GM12891 (cell line): ENCODE data around the gene TPRG1L.

Experiments
- DNase-seq: peaks from one replicate; pipeline ENCODE4 v3.0.0; 2011; ENCODE audit warnings: low spot score; ENCODE audit not compliant: insufficient read length
- FAIRE-seq: peaks from 2 replicates; lab custom pipeline; 2011; peaks lifted over from hg19 to GRCh38; lab: Jason Lieb, UNC
- PAX5 ChIP-seq: IDR thresholded peaks from 2 replicates; pipeline ENCODE4 v1.6.1; 2011; ENCODE audit warnings: low read length, moderate library complexity, mild to moderate bottlenecking; ENCODE audit not compliant: insufficient read depth, severe bottlenecking
- POLR2A ChIP-seq: IDR thresholded peaks from 2 replicates; pipeline ENCODE4 v1.6.1; 2011; ENCODE audit warnings: low read depth, low read length, control low read depth
- POLR2AphosphoS5 ChIP-seq: IDR thresholded peaks from 2 replicates; pipeline ENCODE4 v1.6.1; 2011; ENCODE audit warnings: low read depth, low read length, control low read depth
- POU2F2 ChIP-seq: IDR thresholded peaks from 2 replicates; pipeline ENCODE4 v1.6.1; 2011; ENCODE audit warnings: low read depth, mild to moderate bottlenecking, control low read depth, low read length, moderate library complexity
- SPI1 ChIP-seq: IDR thresholded peaks from 2 replicates; pipeline ENCODE4 v1.6.1; 2011; ENCODE audit warnings: low read depth, low read length, control low read depth
- TAF1 ChIP-seq: IDR thresholded peaks from 2 replicates; pipeline ENCODE4 v1.6.1; 2011; ENCODE audit warnings: low read depth, low read length, control low read depth

TPRG1L gene

GRCh38 chr1:3634059-3634800, 9.4 kb downstream of the TPRG1L start:
- DNase-seq (no peak), FAIRE-seq (no peak)
- TF ChIP-seq POU2F2 (no peak), PAX5 (no peak), POLR2AphosphoS5 (no peak), POLR2A (no peak), TAF1 (no peak), SPI1 (no peak)

- no peak for TF ChIP-seq PAX5
- no peak for TF ChIP-seq SPI1
- TF ChIP-seq TAF1 = no peak
- no peak for TF ChIP-seq POU2F2
- no peak for TF ChIP-seq POLR2AphosphoS5
- no peak for TF ChIP-seq POLR2A
- FAIRE-seq = no peak
- no peak for DNase-seq
Measured at GRCh38 chr1:3636080-3636479, 11.3 kb downstream of the TPRG1L start.

GRCh38 chr1:3636531-3636930, 11.7 kb downstream of the TPRG1L start:
- no peak for TF ChIP-seq POLR2A
- TF ChIP-seq SPI1 = no peak
- no peak for TF ChIP-seq POU2F2
- TF ChIP-seq PAX5 = no peak
- no peak for TF ChIP-seq TAF1
- TF ChIP-seq POLR2AphosphoS5 = no peak
- FAIRE-seq = no peak
- no peak for DNase-seq

- DNase-seq (no peak), FAIRE-seq (no peak)
- no peak for TF ChIP-seq POLR2AphosphoS5
- no peak for TF ChIP-seq POLR2A
- TF ChIP-seq SPI1 = no peak
- TF ChIP-seq TAF1 = no peak
- TF ChIP-seq PAX5 = no peak
- TF ChIP-seq POU2F2 = no peak
Measured at GRCh38 chr1:3638027-3638426, 13.2 kb downstream of the TPRG1L start.

- DNase-seq (no peak), FAIRE-seq (no peak)
- TF ChIP-seq PAX5 = no peak
- peak; percentile 95 for TF ChIP-seq POU2F2
Measured at GRCh38 chr1:3638676-3639075, 13.9 kb downstream of the TPRG1L start.

GRCh38 chr1:3639397-3639911, 14.6 kb downstream of the TPRG1L start:
- FAIRE-seq (no peak), DNase-seq (no peak)
- TF ChIP-seq POLR2AphosphoS5 (no peak), SPI1 (no peak), POLR2A (no peak), PAX5 (no peak), TAF1 (no peak), POU2F2 (no peak)

GRCh38 chr1:3640121-3640837, 15.5 kb downstream of the TPRG1L start:
- DNase-seq = no peak
- no peak for TF ChIP-seq POLR2AphosphoS5
- no peak for TF ChIP-seq POLR2A
- no peak for TF ChIP-seq TAF1
- TF ChIP-seq PAX5 = no peak
- TF ChIP-seq SPI1 = no peak
- TF ChIP-seq POU2F2 = no peak
- FAIRE-seq = no peak

GRCh38 chr1:3641046-3641760, 16.4 kb downstream of the TPRG1L start:
- DNase-seq (no peak), FAIRE-seq (no peak)
- TF ChIP-seq SPI1 = no peak
- no peak for TF ChIP-seq POU2F2

- no peak for TF ChIP-seq PAX5
- TF ChIP-seq SPI1 = no peak
- TF ChIP-seq POU2F2 = no peak
- no peak for TF ChIP-seq POLR2AphosphoS5
- TF ChIP-seq TAF1 = no peak
- TF ChIP-seq POLR2A = no peak
- FAIRE-seq (no peak), DNase-seq (no peak)
Measured at GRCh38 chr1:3641816-3642215, 17.0 kb downstream of the TPRG1L start.
